ENCODE data around the gene LIN28A. TPM values are rescaled to one million over a fixed set of nuclear protein-coding genes. Genes with fewer than 3 reads are reported as not detected.
"Not testable (repeated sequence)": the region's sequence is repeated elsewhere in the genome, so short reads cannot be mapped to it uniquely, and the experiment has no call there.

LIN28A gene
- total RNA-seq, 4 donors from 2014 or later = not detected

GRCh38 chr1:26367441-26367840 is 43.2 kb upstream of the LIN28A start:
- DNase-seq = no peak
- Histone ChIP-seq H3K27ac (no peak overlapping the region), H3K36me3 (no peaks in the 10 kb centered on the region), H3K4me3 (no peak overlapping the region), H3K9me3 (no peaks in the 10 kb centered on the region), H3K27me3 (no peaks in the 10 kb centered on the region), H3K4me1 (peaks cover 0 to 5% (median 0%) of the 10 kb centered on the region in 4 donors)
- TF ChIP-seq, protein P1, sequence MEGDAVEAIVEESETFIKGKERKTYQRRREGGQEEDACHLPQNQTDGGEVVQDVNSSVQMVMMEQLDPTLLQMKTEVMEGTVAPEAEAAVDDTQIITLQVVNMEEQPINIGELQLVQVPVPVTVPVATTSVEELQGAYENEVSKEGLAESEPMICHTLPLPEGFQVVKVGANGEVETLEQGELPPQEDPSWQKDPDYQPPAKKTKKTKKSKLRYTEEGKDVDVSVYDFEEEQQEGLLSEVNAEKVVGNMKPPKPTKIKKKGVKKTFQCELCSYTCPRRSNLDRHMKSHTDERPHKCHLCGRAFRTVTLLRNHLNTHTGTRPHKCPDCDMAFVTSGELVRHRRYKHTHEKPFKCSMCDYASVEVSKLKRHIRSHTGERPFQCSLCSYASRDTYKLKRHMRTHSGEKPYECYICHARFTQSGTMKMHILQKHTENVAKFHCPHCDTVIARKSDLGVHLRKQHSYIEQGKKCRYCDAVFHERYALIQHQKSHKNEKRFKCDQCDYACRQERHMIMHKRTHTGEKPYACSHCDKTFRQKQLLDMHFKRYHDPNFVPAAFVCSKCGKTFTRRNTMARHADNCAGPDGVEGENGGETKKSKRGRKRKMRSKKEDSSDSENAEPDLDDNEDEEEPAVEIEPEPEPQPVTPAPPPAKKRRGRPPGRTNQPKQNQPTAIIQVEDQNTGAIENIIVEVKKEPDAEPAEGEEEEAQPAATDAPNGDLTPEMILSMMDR (IDR thresholded peaks at IDR 0.05) = no peak
- no peak for TF ChIP-seq POLR2A (IDR thresholded peaks at IDR 0.05)

DNA sequence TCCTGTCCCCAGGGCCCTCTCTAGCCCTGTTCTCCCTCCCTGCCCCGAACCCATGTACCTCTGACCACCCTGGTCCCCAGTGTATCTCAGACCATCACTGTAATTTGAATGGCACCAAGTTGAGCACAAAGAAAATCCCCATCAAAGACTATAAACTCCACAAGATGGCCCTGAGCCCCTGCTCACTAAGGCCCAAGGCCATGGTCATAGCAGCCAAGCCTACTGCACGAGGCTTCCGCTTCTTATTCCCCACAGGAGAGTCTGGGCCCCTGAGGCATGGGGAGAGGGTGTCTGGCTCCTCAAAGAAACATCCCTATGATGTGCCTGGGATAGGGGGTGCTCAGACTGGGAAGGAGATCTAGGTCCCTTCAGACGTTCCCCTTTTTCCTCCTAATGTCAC is 42.6 kb upstream of the LIN28A start:
- H3K4me1 ChIP-seq = peaks cover 0 to 5% (median 0%) of the 10 kb centered on the region in 4 donors
- H3K36me3 ChIP-seq = no peaks in the 10 kb centered on the region
- H3K4me3 ChIP-seq = no peak overlapping the region
- H3K27me3 ChIP-seq = no peaks in the 10 kb centered on the region
- TF ChIP-seq POLR2A (IDR thresholded peaks at IDR 0.05) = no peak
- TF ChIP-seq, protein P1 (IDR thresholded peaks at IDR 0.05) = no peak
- DNase-seq = no peak
- no peaks in the 10 kb centered on the region for H3K9me3 ChIP-seq
- no peak overlapping the region for H3K27ac ChIP-seq

DNA sequence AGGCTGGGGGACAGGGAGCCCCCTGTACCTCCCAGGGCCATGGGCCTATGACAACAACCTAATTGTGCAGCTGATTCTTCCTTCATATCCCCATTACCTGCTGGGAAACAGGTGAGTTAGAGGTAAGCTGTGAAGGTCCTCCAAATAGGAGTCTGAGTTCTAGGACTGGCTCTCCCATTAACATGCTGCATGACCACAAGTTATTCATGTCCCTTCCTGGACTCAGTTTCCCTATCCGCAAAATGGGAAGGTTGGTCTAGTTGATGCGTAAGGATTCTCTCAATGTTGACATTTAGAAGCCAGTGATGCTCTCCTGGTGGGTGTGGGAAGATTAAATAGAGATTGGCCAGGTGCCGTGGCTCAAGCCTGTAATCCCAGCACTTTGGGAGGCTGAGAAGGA is 42.1 kb upstream of the LIN28A start:
- H3K27me3 ChIP-seq = no peaks in the 10 kb centered on the region
- no peak overlapping the region for H3K27ac ChIP-seq
- H3K4me1 ChIP-seq = peaks cover 0 to 5% (median 0%) of the 10 kb centered on the region in 4 donors
- DNase-seq = no peak
- no peak overlapping the region for H3K4me3 ChIP-seq
- TF ChIP-seq, protein P1 (IDR thresholded peaks at IDR 0.05) = no peak
- TF ChIP-seq POLR2A (IDR thresholded peaks at IDR 0.05) = no peak
- no peaks in the 10 kb centered on the region for H3K9me3 ChIP-seq
- no peaks in the 10 kb centered on the region for H3K36me3 ChIP-seq

- Histone ChIP-seq H3K36me3 (no peaks in the 10 kb centered on the region), H3K27me3 (no peaks in the 10 kb centered on the region), H3K4me1 (no peaks in the 10 kb centered on the region), H3K9me3 (no peaks in the 10 kb centered on the region), H3K4me3 (no peak overlapping the region), H3K27ac (no peak overlapping the region)
- no peak for DNase-seq
- no peak for TF ChIP-seq POLR2A (IDR thresholded peaks at IDR 0.05)
- TF ChIP-seq, protein P1 (IDR thresholded peaks at IDR 0.05) = no peak
These were observed 39.8 kb upstream of the LIN28A start for GRCh38 chr1:26370591-26371382.

DNA sequence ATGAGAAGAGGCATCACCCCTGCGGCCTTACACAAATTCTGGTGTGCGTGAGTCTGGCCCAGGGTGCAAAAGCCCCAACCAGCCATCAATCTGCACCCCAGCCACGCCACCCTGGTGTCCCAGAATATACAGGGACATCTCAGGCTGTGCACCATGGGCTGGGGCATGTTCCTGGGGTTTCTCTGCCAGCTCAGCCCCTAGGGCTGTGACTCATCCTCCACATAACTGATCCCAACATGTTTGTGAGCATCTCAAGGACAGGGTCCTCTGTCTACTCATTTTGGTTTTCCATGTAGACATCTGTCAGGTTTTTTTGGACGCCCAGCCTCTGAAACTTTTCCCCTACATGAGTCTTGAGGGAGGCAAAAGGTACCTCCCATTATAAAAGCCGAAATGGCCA is 38.6 kb upstream of the LIN28A start:
- Histone ChIP-seq H3K4me3 (no peak overlapping the region), H3K9me3 (no peaks in the 10 kb centered on the region), H3K27me3 (no peaks in the 10 kb centered on the region), H3K4me1 (no peaks in the 10 kb centered on the region), H3K36me3 (no peaks in the 10 kb centered on the region), H3K27ac (no peak overlapping the region)
- no peak for DNase-seq
- TF ChIP-seq POLR2A (IDR thresholded peaks at IDR 0.05) = no peak
- TF ChIP-seq, protein P1 (IDR thresholded peaks at IDR 0.05) = no peak

- H3K36me3 ChIP-seq, H3K4me3 ChIP-seq, DNase-seq, H3K4me1 ChIP-seq, H3K27me3 ChIP-seq, H3K9me3 ChIP-seq: not testable (repeated sequence)
- H3K27ac ChIP-seq = peak within 1 kb of the TSS in 1 of 4 donors; percentile 10
These were observed 38.0 kb upstream of the LIN28A start, which contains the start of gene ZNF683 for GRCh38 chr1:26372611-26373010. Gene ZNF683, minus strand, starts transcription at chr1:26372750. Its CDS starts 4,179 bp downstream, at chr1:26368571.

All from Peyer's patch (tissue), 4 donors.